Measurements from ENCODE around the gene NEDD8. TPM values are rescaled to one million over a fixed set of nuclear protein-coding genes. Genes with fewer than 3 reads are reported as not detected.

NEDD8 gene
- total and polyA plus RNA-seq, 2 of the 4 experiments (the other 2 are of a cell fraction), result 167 to 375 TPM

GRCh38 chr14:24197056-24197450, 35.1 kb downstream of the NEDD8 start:
- Histone ChIP-seq H3K9me1 (ENCODE audit: insufficient read depth, low read length) (peaks cover 11% of the 10 kb centered on the region; the same call in 1 of the 2 replicates), H3K9ac (ENCODE audit: low read depth, low read length) (no peak overlapping the region), H3K4ac (ENCODE audit: low read depth, low read length) (no peak overlapping the region), H3K18ac (ENCODE audit: low read depth, low read length) (no peak overlapping the region), H3K36me3 (ENCODE audit: control insufficient read depth, insufficient read depth, low read length) (peaks cover 16% of the 10 kb centered on the region), H2BK5ac (ENCODE audit: low read depth, low read length, poor library complexity, severe bottlenecking) (no peak overlapping the region), H2AK5ac (ENCODE audit: low read depth, low read length) (no peak overlapping the region), H3K4me2 (ENCODE audit: low read depth, low read length) (no peak overlapping the region), H4K5ac (ENCODE audit: low read depth, low read length) (no peak overlapping the region), H2BK120ac (ENCODE audit: low read depth, low read length) (no peak overlapping the region), H3K56ac (ENCODE audit: extremely low read depth, insufficient read depth, low read length) (no peak overlapping the region), H2AK9ac (replicated peaks; ENCODE audit: low read depth, low read length, poor library complexity) (peak overlapping the region; percentile 9), H3K27me3 (ENCODE audit: control insufficient read depth, insufficient read depth, low read length) (no peaks in the 10 kb centered on the region), H3K9me3 (ENCODE audit: control insufficient read depth, insufficient read depth, low read length) (no peaks in the 10 kb centered on the region), H2BK15ac (ENCODE audit: low read depth, low read length) (no peak overlapping the region), H4K91ac (ENCODE audit: insufficient read depth, low read depth, low read length) (no peak overlapping the region), H3K23ac (ENCODE audit: low read depth, low read length) (peak overlapping the region; percentile 90), H3K79me1 (ENCODE audit: low read depth in 1 of 2, low read length in 2 of 2) (peaks cover 38 to 56% of the 10 kb centered on the region in 2 experiments), H3K27ac (ENCODE audit: insufficient read depth, low read length) (no peak overlapping the region), H2BK20ac (ENCODE audit: low read depth, low read length) (no peak overlapping the region), H4K8ac (ENCODE audit: low read depth in 2 of 2, low read length in 2 of 2) (peak overlapping the region in 1 of 2 experiments; percentile 59; a peak in 1 of 4 replicates), H4K20me1 (ENCODE audit: insufficient read depth, low read length) (no peaks in the 10 kb centered on the region), H3K14ac (replicated peaks; ENCODE audit: low read depth, low read length) (no peak overlapping the region), H3K4me1 (ENCODE audit: control insufficient read depth, insufficient read depth, low read length) (peaks cover 8% of the 10 kb centered on the region), H2AFZ (replicated peaks; ENCODE audit: low read length, poor library complexity) (no peak overlapping the region), H3K4me3 (ENCODE audit: insufficient read depth, low read depth, low read length) (no peak overlapping the region)
- ATAC-seq (ENCODE audit: low read depth), result no peak
- ChIA-PET POLR2A (ENCODE audit: unreplicated experiment) (no interaction called here), CTCF (no interaction called here)
- dilution Hi-C loops (cut with HindIII; ENCODE audit: low sequenced_read_pairs, unreplicated experiment), result no loop called here
- intact Hi-C loops (cut with micrococcal nuclease), result no loop called here
- no peak for DNase-seq
- TF ChIP-seq ELK1 (IDR thresholded peaks at IDR 0.05; ENCODE audit: borderline replicate concordance, low read depth, low read length), result no peak
- TF ChIP-seq MAZ (IDR thresholded peaks at IDR 0.05; ENCODE audit: borderline replicate concordance, low read depth, low read length), result no peak
- no peak for TF ChIP-seq USF2 (IDR thresholded peaks at IDR 0.05; ENCODE audit: low read depth, low read length)
- no peak for TF ChIP-seq FOS (IDR thresholded peaks at IDR 0.05; ENCODE audit: low read depth, low read length)
- no peak for TF ChIP-seq POLR2A (IDR thresholded peaks at IDR 0.05; ENCODE audit: low read depth, low read length)
- no peak for TF ChIP-seq RFX5 (IDR thresholded peaks at IDR 0.05; ENCODE audit: low read depth, low read length)
- no peak for TF ChIP-seq SMC3 (IDR thresholded peaks at IDR 0.05; ENCODE audit: low read depth, low read length)
- BruUV-seq (replicated peaks), result no TSS peak
- in situ Hi-C loops (cut with MboI; ENCODE audit: low sequenced_read_pairs), result no loop called here
- WGBS, 2 experiments (ENCODE audit: extremely low coverage in 2 of 2, insufficient read length in 1 of 2), result 80% methylated on average over 1 of the region's 2 CpGs; no CpG with 5 or more reads in 1 of the 2 experiments

Measured in IMR-90 (cell line).